GM12874 (cell line): Measurements from ENCODE around the gene TEX52.

Source experiments
- CTCF ChIP-seq: IDR thresholded peaks from 2 replicates; pipeline ENCODE4 v1.5.1; 2011; ENCODE audit warnings: low read depth, mild to moderate bottlenecking, control low read depth, low read length, moderate library complexity; ENCODE audit not compliant: insufficient read depth

TEX52 gene

DNA sequence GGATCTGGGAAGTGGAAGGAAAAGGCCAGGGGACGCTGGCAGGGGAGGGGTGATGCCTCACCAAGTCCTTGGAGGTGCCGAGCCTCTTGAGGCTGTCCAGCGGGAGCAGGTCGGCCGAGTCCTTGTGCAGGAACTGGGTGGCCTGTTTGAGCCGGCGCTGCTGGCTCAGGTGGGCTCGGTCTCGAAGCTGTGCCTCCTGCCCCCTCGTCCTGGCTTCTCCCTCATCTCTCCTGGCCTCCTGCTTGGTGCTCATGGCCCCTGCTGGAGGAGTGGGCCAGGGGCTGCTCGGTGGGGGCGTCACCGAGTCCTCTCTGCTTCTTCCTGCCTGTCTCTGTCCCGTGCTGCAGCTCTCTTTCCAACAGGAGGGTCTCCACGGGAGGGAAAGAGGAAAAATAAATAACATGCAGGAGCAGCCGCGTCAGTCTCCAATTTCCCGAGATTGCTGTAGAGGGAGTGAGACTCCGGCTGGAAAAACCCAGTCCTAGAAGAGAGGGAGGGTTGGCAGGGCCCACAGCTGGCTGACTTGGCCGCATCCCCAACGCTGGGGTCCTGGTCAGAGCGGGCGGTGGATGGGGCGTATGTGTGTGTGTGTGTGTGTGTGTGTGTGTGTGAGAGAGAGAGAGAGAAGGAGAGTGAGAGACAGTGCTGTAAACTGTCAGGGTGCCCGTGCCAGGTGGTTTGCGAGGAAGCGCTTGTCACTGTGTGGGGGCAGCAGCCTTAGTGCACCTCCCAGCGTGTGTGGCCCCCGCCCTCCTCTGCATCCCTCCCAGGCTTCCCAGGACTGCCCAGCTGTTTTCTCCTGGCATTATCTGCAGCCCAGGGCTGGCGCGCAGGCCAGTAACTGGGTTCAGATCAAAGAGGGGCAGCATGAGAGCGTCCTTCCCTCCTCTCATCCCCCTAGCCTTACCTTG, 22.0 kb downstream of the TEX52 start, which contains the start of gene NRIP2:
NRIP2 (minus strand) TSS at position 455 of the 911 bp plus-strand sequence; CDS start at position 403, 52 bp downstream.
- no peak for TF ChIP-seq CTCF

DNA sequence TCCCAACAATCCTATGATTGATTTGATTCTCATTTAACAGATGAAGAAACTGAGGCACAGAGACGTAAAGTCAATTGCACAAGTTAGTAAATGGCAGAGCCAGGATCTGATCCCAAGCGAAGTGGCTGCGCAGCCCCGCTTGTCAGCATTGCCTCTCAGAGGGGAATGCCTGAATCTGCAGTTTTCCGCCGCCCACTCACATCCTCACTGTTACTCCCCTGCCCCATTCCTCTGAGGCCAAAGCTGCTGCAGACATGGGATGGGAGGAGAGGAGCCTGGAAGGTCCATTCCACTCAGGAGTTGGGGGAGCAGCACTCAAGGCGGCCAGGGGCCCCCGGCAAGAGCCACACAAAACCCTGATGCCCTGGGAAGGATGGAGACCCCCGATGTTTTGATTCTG, 23.0 kb downstream of the TEX52 start:
- no peak for TF ChIP-seq CTCF

- TF ChIP-seq CTCF, result no peak
These were observed 23.5 kb downstream of the TEX52 start for GRCh38 chr12:2833327-2833726.

DNA sequence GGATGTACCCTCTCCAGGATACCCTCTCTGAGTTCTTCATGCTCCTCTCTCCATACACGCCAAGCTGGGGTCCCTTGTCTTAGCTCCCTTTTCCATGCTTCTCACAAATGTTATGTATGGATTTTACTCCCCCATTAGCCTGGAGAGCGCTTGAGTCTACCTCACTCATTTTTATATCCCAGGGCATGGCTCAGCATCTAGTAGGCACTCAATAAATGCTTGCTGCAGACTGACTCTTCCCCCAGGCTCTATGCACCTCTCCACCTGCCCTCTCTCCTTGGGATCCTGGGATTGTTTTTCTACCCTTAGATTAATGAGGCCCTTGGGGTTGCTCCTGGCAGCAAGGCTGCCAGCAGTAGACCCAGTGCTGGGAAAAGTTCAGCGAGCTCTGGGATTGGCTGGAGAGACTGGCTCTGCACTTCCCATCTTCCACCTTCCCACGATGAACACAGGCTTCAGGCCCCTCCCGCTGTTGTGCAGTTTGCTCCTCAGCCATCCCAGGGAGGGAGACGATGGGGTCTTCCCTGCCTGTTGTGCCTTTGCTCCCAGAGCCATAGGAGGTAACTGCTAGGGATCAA, 24.2 kb downstream of the TEX52 start:
- TF ChIP-seq CTCF, result no peak

GRCh38 chr12:2829275-2829674, 27.6 kb downstream of the TEX52 start:
- no peak for TF ChIP-seq CTCF

GRCh38 chr12:2826721-2827515, 29.9 kb downstream of the TEX52 start:
- TF ChIP-seq CTCF, result no peak

GRCh38 chr12:2826036-2826435, 30.8 kb downstream of the TEX52 start:
- no peak for TF ChIP-seq CTCF
